GM13976 (cell line): ENCODE data around the gene CLEC4A.
"Not testable (repeated sequence)": the region's sequence is repeated elsewhere in the genome, so short reads cannot be mapped to it uniquely, and the experiment has no call there.

ENCODE experiments used
- DNase-seq: peaks from one replicate; pipeline ENCODE4 v3.0.0; 2012; ENCODE audit warnings: low spot score
- in situ Hi-C: fragments of 300-500 bp; cut with MboI; formaldehyde crosslinking; loops from one replicate; pipeline ENCODE4 v1.12.0; 2022; ENCODE audit warnings: low sequenced_read_pairs, mixed read lengths, inconsistent platforms; ENCODE audit not compliant: unreplicated experiment
- TF ChIP-seq, protein P1 (sequence below): IDR thresholded peaks from 2 replicates; pipeline ENCODE4 v1.5.1; 2012; ENCODE audit warnings: borderline replicate concordance, mild to moderate bottlenecking; ENCODE audit not compliant: insufficient read depth; ENCODE audit errors: extremely low read depth, missing control alignments, control extremely low read depth

CLEC4A gene

GRCh38 chr12:8080120-8080519 is 43.3 kb upstream of the CLEC4A start:
- in situ Hi-C loops = no loop called here
- DNase-seq = peak; percentile 27
- TF ChIP-seq, protein P1, sequence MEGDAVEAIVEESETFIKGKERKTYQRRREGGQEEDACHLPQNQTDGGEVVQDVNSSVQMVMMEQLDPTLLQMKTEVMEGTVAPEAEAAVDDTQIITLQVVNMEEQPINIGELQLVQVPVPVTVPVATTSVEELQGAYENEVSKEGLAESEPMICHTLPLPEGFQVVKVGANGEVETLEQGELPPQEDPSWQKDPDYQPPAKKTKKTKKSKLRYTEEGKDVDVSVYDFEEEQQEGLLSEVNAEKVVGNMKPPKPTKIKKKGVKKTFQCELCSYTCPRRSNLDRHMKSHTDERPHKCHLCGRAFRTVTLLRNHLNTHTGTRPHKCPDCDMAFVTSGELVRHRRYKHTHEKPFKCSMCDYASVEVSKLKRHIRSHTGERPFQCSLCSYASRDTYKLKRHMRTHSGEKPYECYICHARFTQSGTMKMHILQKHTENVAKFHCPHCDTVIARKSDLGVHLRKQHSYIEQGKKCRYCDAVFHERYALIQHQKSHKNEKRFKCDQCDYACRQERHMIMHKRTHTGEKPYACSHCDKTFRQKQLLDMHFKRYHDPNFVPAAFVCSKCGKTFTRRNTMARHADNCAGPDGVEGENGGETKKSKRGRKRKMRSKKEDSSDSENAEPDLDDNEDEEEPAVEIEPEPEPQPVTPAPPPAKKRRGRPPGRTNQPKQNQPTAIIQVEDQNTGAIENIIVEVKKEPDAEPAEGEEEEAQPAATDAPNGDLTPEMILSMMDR = no peak

DNA sequence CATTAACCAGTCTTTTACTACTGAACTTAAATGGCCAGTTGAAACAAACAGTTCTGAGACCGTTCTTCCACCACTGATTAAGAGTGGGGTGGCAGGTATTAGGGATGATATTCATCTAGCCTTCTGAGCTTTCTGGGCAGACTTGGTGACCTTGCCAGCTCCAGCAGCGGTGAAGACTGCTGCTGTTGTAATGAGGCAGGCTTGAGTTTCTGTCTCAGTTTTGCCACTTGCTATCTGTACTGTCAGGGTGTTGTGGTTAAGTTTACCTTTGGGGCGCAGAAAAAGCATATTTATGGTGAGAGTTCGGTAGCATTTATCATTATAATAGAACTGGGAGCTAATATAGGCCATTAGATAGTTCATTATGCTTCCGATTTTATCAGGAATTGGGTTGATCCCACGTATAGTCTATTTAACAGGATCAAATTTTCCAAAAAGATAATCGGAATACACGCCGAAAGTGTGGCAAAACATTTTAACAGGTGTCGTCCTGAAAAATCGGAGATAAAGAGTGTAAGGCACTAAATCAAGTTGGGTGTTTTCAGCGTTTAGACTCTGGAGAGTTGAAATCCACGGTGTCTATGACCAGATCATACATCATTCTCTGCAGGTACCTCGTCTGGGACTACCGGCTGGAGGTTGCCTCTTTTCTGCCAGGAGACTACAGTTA is 42.0 kb upstream of the CLEC4A start:
- TF ChIP-seq, protein P1 = no peak
- DNase-seq = no peak
- in situ Hi-C loops = no loop called here

DNA sequence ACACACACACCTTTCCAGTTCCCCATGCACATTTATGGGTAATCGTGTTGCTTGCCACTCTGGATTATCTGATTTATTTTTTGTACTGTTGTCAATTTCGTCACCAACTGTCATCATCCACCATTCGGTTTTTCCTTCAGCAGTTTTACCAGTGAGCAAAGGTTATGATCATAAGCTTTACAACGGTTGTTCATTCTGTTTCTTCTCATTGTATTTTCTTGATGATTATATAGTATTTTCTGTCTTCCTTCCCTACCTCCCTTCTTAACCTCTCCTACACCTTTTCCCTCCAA is 40.7 kb upstream of the CLEC4A start:
- in situ Hi-C loops = no loop called here
- TF ChIP-seq, protein P1 = no peak

DNA sequence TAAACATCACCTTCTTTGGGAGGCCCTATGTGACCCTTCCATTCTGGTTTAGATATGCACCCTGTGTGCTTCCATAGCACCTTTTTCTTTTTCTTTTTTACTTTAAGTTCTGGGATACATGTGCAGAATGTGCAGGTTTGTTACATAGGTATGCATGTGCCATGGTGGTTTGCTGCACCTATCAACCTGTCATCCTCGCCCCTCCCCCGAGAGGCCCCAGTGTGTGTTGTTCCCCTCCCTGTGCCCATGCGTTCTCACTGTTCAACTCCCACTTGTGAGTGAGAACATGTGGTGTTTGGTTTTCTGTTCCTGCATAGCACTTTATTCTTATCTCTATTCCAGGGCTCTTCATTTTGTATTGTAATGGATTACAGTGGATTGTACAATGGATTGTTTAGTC is 39.1 kb upstream of the CLEC4A start:
- in situ Hi-C loops, DNase-seq: not testable (repeated sequence)

More for the DNA sequence above, 40.7 kb upstream of the CLEC4A start:
- no peak for DNase-seq

- in situ Hi-C loops = no loop called here
- TF ChIP-seq, protein P1 = no peak
- no peak for DNase-seq
These were observed 35.8 kb upstream of the CLEC4A start for GRCh38 chr12:8087666-8088065.

GRCh38 chr12:8088574-8088973 is 34.8 kb upstream of the CLEC4A start:
- DNase-seq = peak; percentile 54
- in situ Hi-C loops = no loop called here

DNA sequence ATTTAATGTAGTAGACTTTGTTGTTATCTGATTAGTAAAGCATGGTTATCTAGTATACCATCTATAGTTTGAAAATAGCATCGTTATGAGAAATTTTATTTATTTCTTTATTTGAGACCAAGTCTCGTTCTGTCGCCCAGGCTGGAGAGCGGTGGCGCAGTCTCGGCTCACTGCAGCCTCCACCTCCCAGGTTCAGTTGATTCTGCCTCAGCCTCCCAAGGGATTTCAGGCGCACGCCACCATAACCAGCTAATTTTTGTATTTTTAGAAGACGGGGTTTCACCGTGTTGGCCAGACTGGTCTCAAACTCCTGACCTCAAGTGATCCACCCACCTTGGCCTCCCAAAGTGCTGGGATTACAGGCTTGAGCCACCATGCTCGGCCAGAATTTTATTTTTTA is 34.1 kb upstream of the CLEC4A start:
- in situ Hi-C loops = not testable (repeated sequence)

More at GRCh38 chr12:8088574-8088973, 34.8 kb upstream of the CLEC4A start:
- TF ChIP-seq, protein P1 = no peak

GRCh38 chr12:8089716-8090115 is 33.7 kb upstream of the CLEC4A start:
- TF ChIP-seq, protein P1 = no peak
- in situ Hi-C loops = no loop called here
- no peak for DNase-seq

More for the DNA sequence above, 34.1 kb upstream of the CLEC4A start:
- not testable (repeated sequence) for DNase-seq
